Natural killer cell (primary cell): ENCODE data around the gene TNFRSF25. TPM values are rescaled to one million over a fixed set of nuclear protein-coding genes. Genes with fewer than 3 reads are reported as not detected.

ENCODE experiments used
- ATAC-seq, 3 donors: fragments of 150-1000 bp in 2 of 3; fragments of 200-7000 bp in 1 of 3; cut with Tn5 transposase; 1 replicate in 1 of 3; 2 replicates in 2 of 3; pipeline ENCODE4 v1.10.0; 2021; ENCODE audit warnings: mild to moderate bottlenecking in 2 of 3, moderate library complexity in 2 of 3
- DNase-seq, 2 donors: peaks; one replicate each; pipeline versions ENCODE4 v3.0.0 to v3.0.0-alpha.2; 2013 to 2021; ENCODE audit warnings: mixed read lengths in 1 of 2
- H3K27ac ChIP-seq: one replicate; pipeline ENCODE4 v1.5.1; 2013; ENCODE audit warnings: mild to moderate bottlenecking, low read length
- H3K27me3 ChIP-seq: one replicate; pipeline ENCODE4 v1.6.1; 2013; ENCODE audit warnings: low read length; ENCODE audit not compliant: control insufficient read depth, insufficient read depth
- H3K36me3 ChIP-seq: one replicate; pipeline ENCODE4 v1.6.1; 2013; ENCODE audit warnings: low read length; ENCODE audit not compliant: control insufficient read depth, insufficient read depth
- H3K4me1 ChIP-seq: one replicate; pipeline ENCODE4 v1.6.1; 2013; ENCODE audit warnings: low read length; ENCODE audit not compliant: control insufficient read depth, insufficient read depth
- H3K4me3 ChIP-seq: one replicate; pipeline ENCODE4 v1.5.1; 2013; ENCODE audit warnings: low read length
- H3K9me3 ChIP-seq: one replicate; pipeline ENCODE4 v1.6.1; 2013; ENCODE audit warnings: low read length; ENCODE audit not compliant: control insufficient read depth, insufficient read depth
- H3K27ac Mint-ChIP-seq, 2 donors: one replicate each; pipeline ENCODE4 v1.8.0; 2022; ENCODE audit warnings: mild to moderate bottlenecking in 2 of 2, mixed read lengths in 2 of 2, moderate library complexity in 1 of 2
- H3K27me3 Mint-ChIP-seq, 2 donors: one replicate each; pipeline ENCODE4 v1.8.0; 2022; ENCODE audit warnings: low read depth in 2 of 2, mixed read lengths in 2 of 2
- H3K36me3 Mint-ChIP-seq: one replicate; pipeline ENCODE4 v1.8.0; 2022; ENCODE audit warnings: mixed read lengths
- H3K4me1 Mint-ChIP-seq, 2 donors: one replicate each; pipeline ENCODE4 v1.8.0; 2022; ENCODE audit warnings: mixed read lengths in 2 of 2
- H3K4me3 Mint-ChIP-seq: one replicate; pipeline ENCODE4 v1.8.0; 2022; ENCODE audit warnings: mild to moderate bottlenecking, moderate library complexity, mixed read lengths
- H3K9me3 Mint-ChIP-seq, 2 donors: one replicate each; pipeline ENCODE4 v1.8.0; 2022; ENCODE audit warnings: mixed read lengths in 2 of 2
- WGBS: methylation state at CpG from one replicate; pipeline ENCODE4 v1.1.7; 2013; ENCODE audit warnings: missing lambda C conversion rate; ENCODE audit not compliant: insufficient coverage; 5-methylcytosine and 5-hydroxymethylcytosine counted together
- intact Hi-C: fragments of 100-400 bp; cut with micrococcal nuclease; formaldehyde crosslinking; loops from one replicate; pipeline ENCODE4 v1.14.2; 2022
- total RNA-seq, 4 donors: library from RNA; stranded (reverse); fragments of 120-200 nt in 1 of 4; gene quantifications; one replicate each; pipeline versions ENCODE4 v1.2.3 to v1.2.4, GENCODE V29; 2013 to 2022
- TF ChIP-seq, protein P1 (sequence below): fragments of 200-600 bp; IDR thresholded peaks from one replicate; pipeline ENCODE4 v1.8.0; 2022; ENCODE audit warnings: antibody characterized with exemption

Gene TNFRSF25
- total RNA-seq, 3 donors from 2014 or later (not counting 1 experiment from before 2014, with no cell fraction given): 14.5 to 41.5 (median 19.9) TPM

DNA sequence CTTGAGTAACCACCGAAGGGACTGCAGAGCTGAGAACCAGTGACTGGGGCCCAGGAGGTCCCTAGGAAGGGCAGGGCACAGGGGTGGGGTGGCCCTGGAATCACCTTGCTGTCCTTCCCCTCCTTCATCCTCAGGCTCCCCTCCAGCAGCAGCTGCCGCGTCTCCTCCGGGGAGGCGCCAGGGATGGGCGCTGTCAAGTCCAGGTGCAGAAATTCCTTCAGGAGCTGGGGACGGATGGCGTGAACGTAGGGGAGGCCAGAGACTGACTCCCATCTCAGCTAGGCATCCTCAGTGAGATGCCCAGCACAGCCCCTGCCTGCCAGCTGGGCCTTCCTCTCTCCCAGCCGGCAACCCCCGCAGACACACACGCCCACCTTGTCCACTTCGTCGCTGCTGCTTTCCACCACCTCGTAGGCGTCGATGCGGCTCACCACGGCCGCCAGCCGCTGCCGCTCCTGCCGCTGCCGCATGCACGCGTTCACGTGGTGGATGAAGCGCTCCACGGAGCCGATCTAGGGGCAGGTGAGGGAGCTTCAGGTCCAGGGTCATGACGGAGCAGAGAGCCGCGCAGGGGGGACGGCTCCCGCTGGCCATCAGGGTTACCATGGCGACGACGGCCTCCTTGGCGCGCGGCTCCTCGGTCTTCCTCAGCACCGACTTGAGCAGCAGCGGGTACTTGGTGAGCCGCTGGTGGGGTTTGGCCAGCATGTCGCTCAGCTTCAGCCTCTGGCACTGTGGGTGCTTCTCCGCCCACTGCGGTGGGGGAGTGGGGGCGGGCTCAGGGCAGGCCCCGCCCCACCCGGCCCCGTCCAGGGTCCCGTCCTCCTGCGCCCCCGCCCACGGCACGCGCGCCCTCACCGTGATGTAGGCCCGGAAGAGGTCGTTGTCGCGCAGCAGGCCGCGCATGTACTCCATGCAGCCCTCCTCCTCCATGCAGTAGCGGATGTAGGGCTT lies 4.4 kb upstream of the TNFRSF25 start:
- no peaks in the 10 kb centered on the region for H3K36me3 ChIP-seq
- no peak overlapping the region for H3K4me3 ChIP-seq
- DNase-seq: no peak
- H3K4me1 Mint-ChIP-seq: peaks cover 0 to 4% of the 10 kb centered on the region in 2 donors
- H3K27me3 Mint-ChIP-seq: no peaks in the 10 kb centered on the region
- H3K4me1 ChIP-seq: peaks cover 17% of the 10 kb centered on the region
- H3K4me3 Mint-ChIP-seq: no peak overlapping the region
- no peaks in the 10 kb centered on the region for H3K36me3 Mint-ChIP-seq
- H3K9me3 Mint-ChIP-seq: no peaks in the 10 kb centered on the region
- intact Hi-C loops: no loop called here
- H3K27ac Mint-ChIP-seq: no peak overlapping the region
- TF ChIP-seq, protein P1, sequence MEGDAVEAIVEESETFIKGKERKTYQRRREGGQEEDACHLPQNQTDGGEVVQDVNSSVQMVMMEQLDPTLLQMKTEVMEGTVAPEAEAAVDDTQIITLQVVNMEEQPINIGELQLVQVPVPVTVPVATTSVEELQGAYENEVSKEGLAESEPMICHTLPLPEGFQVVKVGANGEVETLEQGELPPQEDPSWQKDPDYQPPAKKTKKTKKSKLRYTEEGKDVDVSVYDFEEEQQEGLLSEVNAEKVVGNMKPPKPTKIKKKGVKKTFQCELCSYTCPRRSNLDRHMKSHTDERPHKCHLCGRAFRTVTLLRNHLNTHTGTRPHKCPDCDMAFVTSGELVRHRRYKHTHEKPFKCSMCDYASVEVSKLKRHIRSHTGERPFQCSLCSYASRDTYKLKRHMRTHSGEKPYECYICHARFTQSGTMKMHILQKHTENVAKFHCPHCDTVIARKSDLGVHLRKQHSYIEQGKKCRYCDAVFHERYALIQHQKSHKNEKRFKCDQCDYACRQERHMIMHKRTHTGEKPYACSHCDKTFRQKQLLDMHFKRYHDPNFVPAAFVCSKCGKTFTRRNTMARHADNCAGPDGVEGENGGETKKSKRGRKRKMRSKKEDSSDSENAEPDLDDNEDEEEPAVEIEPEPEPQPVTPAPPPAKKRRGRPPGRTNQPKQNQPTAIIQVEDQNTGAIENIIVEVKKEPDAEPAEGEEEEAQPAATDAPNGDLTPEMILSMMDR: no peak
- H3K27me3 ChIP-seq: no peaks in the 10 kb centered on the region
- ATAC-seq: no peak
- WGBS: 92% methylated on average over 67 of the region's 67 CpGs
- no peak overlapping the region for H3K27ac ChIP-seq
- no peaks in the 10 kb centered on the region for H3K9me3 ChIP-seq

- TF ChIP-seq, protein P1: no peak
- WGBS: 94% methylated on average over 12 of the region's 13 CpGs
- Mint-ChIP-seq H3K4me3 (no peak overlapping the region), H3K27ac (no peak overlapping the region), H3K36me3 (no peaks in the 10 kb centered on the region), H3K4me1 (peaks cover 6 to 13% of the 10 kb centered on the region in 2 donors), H3K9me3 (no peaks in the 10 kb centered on the region), H3K27me3 (peaks cover 0 to 8% of the 10 kb centered on the region in 2 donors)
- no peak overlapping the region for H3K27ac ChIP-seq
- DNase-seq (no peak), ATAC-seq (no peak)
- intact Hi-C loops: no loop called here
- H3K27me3 ChIP-seq: no peaks in the 10 kb centered on the region
- no peak overlapping the region for H3K4me3 ChIP-seq
- H3K9me3 ChIP-seq: no peaks in the 10 kb centered on the region
- H3K4me1 ChIP-seq: peaks cover 28% of the 10 kb centered on the region
- H3K36me3 ChIP-seq: no peaks in the 10 kb centered on the region
Observed at GRCh38 chr1:6468729-6469461, 2.9 kb upstream of the TNFRSF25 start.

- Mint-ChIP-seq H3K4me1 (peaks cover 6 to 13% of the 10 kb centered on the region in 2 donors), H3K9me3 (no peaks in the 10 kb centered on the region), H3K27me3 (peaks cover 0 to 8% of the 10 kb centered on the region in 2 donors), H3K4me3 (no peak overlapping the region), H3K36me3 (no peaks in the 10 kb centered on the region), H3K27ac (no peak overlapping the region)
- H3K9me3 ChIP-seq: no peaks in the 10 kb centered on the region
- TF ChIP-seq, protein P1: no peak
- DNase-seq: no peak
- H3K27me3 ChIP-seq: no peaks in the 10 kb centered on the region
- H3K4me1 ChIP-seq: peaks cover 28% of the 10 kb centered on the region
- no peak for ATAC-seq
- intact Hi-C loops: no loop called here
- no peak overlapping the region for H3K4me3 ChIP-seq
- WGBS: 93% methylated on average over 30 of the region's 30 CpGs
- H3K36me3 ChIP-seq: no peaks in the 10 kb centered on the region
- H3K27ac ChIP-seq: no peak overlapping the region
Observed at GRCh38 chr1:6467744-6468688, 2.0 kb upstream of the TNFRSF25 start.
